BE2C (cell line): Measurements from ENCODE around the gene PHACTR1.
"Not testable (repeated sequence)": the region's sequence is repeated elsewhere in the genome, so short reads cannot be mapped to it uniquely, and the experiment has no call there.

Source experiments
- DNase-seq: peaks from one replicate; pipeline ENCODE4 v3.0.0-alpha.2; 2020
- H3K27me3 ChIP-seq: fragments of 250-450 bp; sonication (Bioruptor Pico); 2 replicates; pipeline ENCODE4 v1.5.1; 2020; ENCODE audit warnings: mild to moderate bottlenecking
- H3K36me3 ChIP-seq: fragments of 250-450 bp; sonication (Bioruptor Pico); 2 replicates; pipeline ENCODE4 v1.5.1; 2020; ENCODE audit warnings: mild to moderate bottlenecking
- H3K4me1 ChIP-seq: fragments of 250-450 bp; sonication (Bioruptor Pico); 2 replicates; pipeline ENCODE4 v1.5.1; 2020
- H3K4me3 ChIP-seq: 2 replicates; pipeline ENCODE4 v1.5.1; 2011; ENCODE audit warnings: low read depth, low read length
- H3K9me3 ChIP-seq: fragments of 250-450 bp; sonication (Bioruptor Pico); 2 replicates; pipeline ENCODE4 v1.5.1; 2020
- CTCF ChIP-seq: IDR thresholded peaks from 2 replicates; pipeline ENCODE4 v1.5.1; 2012; ENCODE audit warnings: mild to moderate bottlenecking, low read depth, low read length

PHACTR1 gene

GRCh38 chr6:13147376-13147775 lies 430.8 kb downstream of the PHACTR1 start:
- Histone ChIP-seq H3K4me3 (no peak overlapping the region), H3K4me1 (no peaks in the 10 kb centered on the region), H3K36me3 (no peaks in the 10 kb centered on the region), H3K9me3 (no peaks in the 10 kb centered on the region), H3K27me3 (no peaks in the 10 kb centered on the region)
- no peak for TF ChIP-seq CTCF
- no peak for DNase-seq

- no peak for TF ChIP-seq CTCF
- Histone ChIP-seq H3K4me1 (no peaks in the 10 kb centered on the region), H3K4me3 (no peak overlapping the region), H3K9me3 (no peaks in the 10 kb centered on the region), H3K36me3 (no peaks in the 10 kb centered on the region), H3K27me3 (no peaks in the 10 kb centered on the region)
- no peak for DNase-seq
Observed at GRCh38 chr6:13147782-13148181, 431.2 kb downstream of the PHACTR1 start.

- Histone ChIP-seq H3K27me3 (no peaks in the 10 kb centered on the region), H3K36me3 (no peaks in the 10 kb centered on the region), H3K4me3 (no peak overlapping the region), H3K9me3 (no peaks in the 10 kb centered on the region), H3K4me1 (no peaks in the 10 kb centered on the region)
- TF ChIP-seq CTCF, result no peak
- no peak for DNase-seq
Observed at GRCh38 chr6:13152764-13153163, 436.2 kb downstream of the PHACTR1 start.

- TF ChIP-seq CTCF, result no peak
- Histone ChIP-seq H3K27me3 (no peaks in the 10 kb centered on the region), H3K36me3 (no peaks in the 10 kb centered on the region), H3K4me3 (no peak overlapping the region), H3K9me3 (no peaks in the 10 kb centered on the region), H3K4me1 (no peaks in the 10 kb centered on the region)
- DNase-seq, result no peak
Observed at GRCh38 chr6:13156381-13156780, 439.8 kb downstream of the PHACTR1 start.

GRCh38 chr6:13157293-13157692 lies 440.7 kb downstream of the PHACTR1 start:
- no peak for TF ChIP-seq CTCF
- Histone ChIP-seq H3K9me3 (no peaks in the 10 kb centered on the region), H3K27me3 (no peaks in the 10 kb centered on the region), H3K4me3 (no peak overlapping the region), H3K4me1 (no peaks in the 10 kb centered on the region), H3K36me3 (no peaks in the 10 kb centered on the region)
- DNase-seq, result no peak

- no peak overlapping the region for H3K4me3 ChIP-seq
- TF ChIP-seq CTCF, result no peak
- H3K36me3 ChIP-seq, result no peaks in the 10 kb centered on the region
- no peaks in the 10 kb centered on the region for H3K4me1 ChIP-seq
- no peaks in the 10 kb centered on the region for H3K9me3 ChIP-seq
- DNase-seq, result no peak
- no peaks in the 10 kb centered on the region for H3K27me3 ChIP-seq
Observed at GRCh38 chr6:13159300-13159699, 442.7 kb downstream of the PHACTR1 start.

GRCh38 chr6:13159822-13160221 lies 443.3 kb downstream of the PHACTR1 start:
- H3K4me1 ChIP-seq, H3K27me3 ChIP-seq, H3K36me3 ChIP-seq, H3K9me3 ChIP-seq, DNase-seq, H3K4me3 ChIP-seq: not testable (repeated sequence)
